Measurements from ENCODE around the gene MESD.
A peak's percentile ranks its signal among the peaks of the same experiment; 100 is the strongest.

Gene MESD

DNA sequence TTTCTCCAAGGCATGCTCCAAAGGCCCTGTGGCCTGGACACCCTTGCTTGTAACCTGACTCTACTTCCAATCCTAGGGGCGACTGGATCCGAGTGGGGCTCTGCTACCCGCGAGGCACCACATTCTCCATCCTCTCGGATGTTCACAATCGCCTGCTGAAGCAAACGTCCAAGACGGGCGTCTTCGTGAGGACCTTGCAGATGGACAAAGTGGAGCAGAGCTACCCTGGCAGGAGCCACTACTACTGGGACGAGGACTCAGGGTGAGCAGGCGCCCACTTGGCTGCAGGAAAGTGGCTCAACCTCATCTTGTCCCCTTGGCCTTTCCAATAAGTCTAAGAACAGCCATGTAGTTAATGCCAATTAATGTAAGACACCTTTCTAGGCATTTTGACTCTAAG is 51.9 kb downstream of the MESD start:
- no peak for DNase-seq (ENCODE audit: low spot score)

DNA sequence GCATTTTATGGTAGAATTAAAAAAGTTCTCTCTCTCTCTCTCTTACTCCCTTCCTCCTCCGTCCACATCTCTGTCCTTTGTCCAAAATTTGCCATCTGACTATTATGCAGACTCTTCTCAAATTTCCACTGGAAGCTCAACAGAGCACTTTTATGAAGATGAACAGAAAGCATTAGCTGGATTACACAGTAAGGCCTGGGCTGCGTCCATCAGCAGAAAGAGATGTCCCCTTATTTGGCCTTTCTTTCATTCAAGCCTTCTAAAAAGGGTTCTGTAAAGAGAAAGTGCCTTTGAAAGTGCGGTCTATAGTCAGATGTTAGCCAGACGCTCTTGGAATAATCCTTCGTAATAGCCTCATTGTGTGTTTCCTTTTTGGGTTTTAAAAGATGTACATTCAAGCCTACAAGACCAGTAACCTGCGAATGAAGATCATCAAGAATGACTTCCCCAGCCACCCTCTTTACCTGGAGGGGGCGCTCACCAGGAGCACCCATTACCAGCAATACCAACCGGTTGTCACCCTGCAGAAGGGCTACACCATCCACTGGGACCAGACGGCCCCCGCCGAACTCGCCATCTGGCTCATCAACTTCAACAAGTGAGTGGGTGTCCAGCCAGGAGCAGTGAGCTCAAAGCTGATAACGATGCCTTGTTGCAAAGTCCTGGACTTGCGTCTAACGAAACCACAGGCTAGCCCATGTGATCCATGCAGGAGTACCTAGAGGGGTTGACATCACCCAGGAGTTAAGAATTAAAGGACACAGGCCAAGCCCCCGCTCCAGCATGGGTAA is 53.1 kb downstream of the MESD start:
- DNase-seq (ENCODE audit: low spot score) = no peak

DNA sequence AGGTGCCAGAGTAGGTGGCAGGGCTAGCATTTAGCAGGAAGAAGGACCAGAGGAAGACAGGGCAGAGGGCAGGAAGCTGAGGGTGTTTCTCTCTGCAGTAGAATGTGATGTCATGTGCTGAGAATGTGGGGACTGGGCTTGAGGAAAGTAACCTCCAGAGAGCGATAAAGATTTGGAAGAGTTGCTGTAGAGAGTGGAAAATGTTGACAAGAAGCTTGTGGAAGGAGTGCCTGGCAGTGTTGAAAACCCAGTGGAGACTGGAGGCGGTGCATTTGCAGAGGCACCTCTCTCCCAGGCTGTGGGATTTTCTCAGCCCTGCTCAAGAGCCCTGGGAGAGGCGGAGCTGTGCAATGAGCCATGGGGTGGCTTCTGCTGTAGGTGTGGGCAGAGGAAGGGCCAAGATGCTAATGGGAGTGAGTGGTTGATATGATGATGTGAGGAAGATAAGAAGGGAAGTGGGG is 54.8 kb downstream of the MESD start:
- peak; percentile 51 for DNase-seq (ENCODE audit: low spot score)

DNA sequence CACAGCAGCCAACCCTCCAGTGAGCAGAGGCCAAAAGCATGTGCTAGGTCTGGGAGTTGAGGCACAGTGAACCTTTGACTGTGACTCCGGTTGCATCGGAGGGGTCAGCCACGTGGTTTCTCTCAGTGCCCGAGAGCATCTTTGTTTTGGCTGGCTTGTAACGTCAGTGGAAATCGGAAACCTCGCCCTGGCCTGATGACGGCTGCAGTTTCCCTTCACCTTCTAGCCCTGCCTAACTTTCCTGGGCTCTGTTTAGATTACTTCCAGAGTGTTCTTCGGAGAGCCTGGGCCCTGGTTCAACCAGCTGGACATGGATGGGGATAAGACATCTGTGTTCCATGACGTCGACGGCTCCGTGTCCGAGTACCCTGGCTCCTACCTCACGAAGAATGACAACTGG is 56.6 kb downstream of the MESD start:
- DNase-seq (ENCODE audit: low spot score) = no peak

DNA sequence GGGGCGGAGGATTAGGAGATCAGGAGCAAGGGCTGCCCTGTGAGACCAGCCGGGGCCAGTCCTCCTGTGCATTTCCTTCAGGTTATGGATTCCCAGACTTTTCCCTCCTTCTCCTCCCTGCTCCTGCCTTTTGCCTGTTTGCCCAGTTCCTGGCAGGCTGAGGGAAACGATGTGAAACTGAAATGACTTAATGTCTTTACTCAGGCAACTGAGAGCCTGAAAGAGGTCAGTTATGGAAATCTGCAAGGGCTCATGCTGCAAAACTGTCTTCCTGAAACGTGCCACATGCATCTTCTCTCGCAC is 57.2 kb downstream of the MESD start:
- DNase-seq (ENCODE audit: low spot score) = no peak

DNA sequence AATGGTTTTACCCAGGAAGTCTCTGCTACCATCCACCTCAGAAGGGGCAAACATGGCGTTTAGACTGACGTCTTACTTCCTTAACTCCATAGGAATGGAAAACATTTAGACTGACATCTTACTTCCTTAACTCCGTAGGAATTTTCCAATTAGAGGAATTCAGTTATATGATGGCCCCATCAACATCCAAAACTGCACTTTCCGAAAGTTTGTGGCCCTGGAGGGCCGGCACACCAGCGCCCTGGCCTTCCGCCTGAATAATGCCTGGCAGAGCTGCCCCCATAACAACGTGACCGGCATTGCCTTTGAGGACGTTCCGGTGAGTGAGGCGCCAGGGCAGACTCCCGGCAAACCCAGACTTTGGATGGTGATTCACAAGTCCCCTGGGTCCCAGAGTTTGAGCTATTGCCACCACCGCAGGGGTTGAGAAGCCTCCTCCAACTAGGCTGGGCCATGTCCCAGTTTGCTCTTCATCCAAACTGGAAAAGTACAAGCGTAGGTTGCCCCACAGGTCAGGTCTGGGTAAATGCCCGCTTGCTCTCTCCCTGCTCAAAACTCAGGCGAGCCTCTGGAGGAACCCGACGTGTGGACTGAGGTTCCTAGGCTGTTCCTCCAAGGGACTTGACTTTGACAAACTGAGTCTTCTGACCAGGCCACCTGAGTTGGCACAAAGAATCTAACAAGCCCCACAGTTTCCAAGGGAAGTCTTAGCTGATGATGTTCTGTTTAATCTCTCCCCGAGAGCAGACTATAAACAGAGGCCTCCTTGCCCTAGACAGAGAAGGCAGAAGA is 57.7 kb downstream of the MESD start:
- no peak for DNase-seq (ENCODE audit: low spot score)

DNA sequence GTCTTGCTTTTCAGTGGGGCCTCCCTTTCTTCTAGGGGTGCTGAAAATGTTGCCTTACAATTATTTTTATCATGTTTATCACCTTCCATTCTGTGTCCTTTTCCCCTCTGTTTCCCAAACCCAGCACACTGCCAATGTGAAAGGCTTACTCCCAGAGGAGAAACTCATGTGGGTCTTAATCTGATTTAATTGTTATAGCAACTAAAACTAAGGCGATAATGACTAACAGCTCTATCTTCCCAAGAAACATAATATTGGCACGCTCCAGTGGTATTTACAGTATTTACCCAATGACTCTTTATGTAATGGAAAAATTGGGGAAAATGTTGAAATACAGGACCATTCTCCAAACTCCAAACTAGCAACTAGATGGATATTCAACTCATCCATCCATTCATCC is 58.4 kb downstream of the MESD start:
- DNase-seq (ENCODE audit: low spot score) = no peak

DNA sequence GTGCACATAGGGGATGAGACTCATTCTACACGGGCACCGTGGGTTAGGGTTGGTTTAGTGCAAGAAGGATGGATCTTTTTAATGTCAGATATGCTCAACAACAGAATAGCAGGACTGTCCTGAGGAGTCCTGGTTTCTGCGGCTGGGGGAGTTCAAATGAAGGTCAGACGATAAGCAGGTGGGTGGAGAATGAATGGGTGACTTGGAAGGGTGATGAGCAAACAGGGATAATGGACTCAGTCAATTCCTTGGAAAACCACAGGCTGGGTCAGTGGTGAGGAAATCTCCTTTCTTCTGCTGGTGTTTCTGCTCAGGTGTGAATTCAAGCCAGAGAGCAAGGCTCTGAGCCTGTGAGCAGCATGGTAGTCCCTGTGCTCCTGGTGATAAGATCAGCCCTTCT is 59.9 kb downstream of the MESD start:
- peak; percentile 17 for DNase-seq (ENCODE audit: low spot score)

DNA sequence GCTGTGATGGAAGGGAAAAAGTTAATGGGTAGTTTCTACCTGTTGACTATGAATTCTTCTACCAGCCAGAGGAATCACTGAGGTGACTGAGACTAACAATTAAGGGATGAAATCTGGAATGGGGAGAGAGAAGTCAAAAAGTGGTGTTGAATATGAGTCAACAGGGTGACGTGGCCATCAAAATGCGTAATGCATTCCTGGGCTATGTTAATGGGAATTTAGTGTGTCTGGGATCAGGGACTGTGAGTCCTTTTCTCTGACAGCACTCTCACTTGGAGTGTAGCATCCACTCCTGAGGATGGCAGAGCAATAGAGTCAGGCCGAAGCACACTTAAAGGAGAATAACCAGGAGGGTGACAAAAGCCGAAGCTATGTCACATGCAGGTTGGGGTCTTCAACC is 60.4 kb downstream of the MESD start:
- peak; percentile 86 for DNase-seq (ENCODE audit: low spot score)

DNA sequence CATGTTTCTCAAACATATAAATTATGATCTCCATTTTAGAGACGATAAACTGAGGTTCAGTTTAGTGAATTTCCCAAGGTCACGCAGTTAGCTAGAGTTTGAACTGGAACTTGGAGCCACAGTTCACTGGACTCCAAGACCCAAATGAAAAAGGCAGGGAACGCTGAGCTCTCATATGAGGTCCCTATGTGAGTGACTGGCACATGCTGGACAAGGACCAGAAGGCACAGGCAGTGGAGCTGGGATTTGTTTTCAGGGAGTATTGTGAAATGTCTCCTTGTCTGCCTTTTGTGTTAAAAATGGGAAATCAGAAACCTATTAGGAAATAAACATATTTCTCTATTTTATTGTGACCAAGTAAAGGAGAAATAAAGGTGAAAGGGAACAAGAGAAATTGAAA is 63.5 kb downstream of the MESD start:
- no peak for DNase-seq (ENCODE audit: low spot score)

DNA sequence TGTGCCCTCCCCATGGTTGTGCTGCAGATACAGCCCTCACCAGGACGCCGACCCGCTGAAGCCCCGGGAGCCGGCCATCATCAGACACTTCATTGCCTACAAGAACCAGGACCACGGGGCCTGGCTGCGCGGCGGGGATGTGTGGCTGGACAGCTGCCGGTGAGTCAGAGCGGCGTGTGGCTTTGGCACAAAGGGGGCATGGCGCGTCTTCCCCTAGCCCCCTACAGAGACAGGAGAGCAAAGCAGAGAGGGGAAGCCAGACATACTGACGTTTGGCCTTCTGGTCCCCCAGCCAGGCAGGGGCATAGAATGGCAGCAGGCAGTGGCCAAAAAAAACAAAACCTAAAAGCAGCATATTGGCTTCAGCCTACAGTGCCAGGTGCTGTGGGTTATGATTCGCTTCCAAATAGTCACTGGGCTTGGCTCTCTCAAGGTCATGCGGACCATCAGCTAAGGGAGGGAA is 64.0 kb downstream of the MESD start:
- no peak for DNase-seq (ENCODE audit: low spot score)

DNA sequence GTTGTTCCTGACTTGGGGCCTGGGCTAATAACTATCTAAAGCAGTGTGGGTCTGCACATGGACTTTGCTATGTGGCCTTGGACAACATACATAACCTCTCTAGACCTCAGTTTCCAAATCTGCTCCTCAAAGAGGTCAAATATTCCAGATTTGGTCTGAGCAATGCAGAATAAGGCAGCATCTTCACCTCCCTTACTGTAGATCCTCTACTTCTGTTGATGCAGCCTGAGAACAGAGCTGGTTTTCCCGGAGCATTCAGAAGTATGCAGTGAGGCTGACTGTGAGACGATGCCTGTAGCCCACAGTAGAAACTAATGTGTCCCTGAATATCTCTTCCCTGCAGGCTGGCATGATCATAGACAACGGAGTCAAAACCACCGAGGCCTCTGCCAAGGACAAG is 65.3 kb downstream of the MESD start:
- DNase-seq (ENCODE audit: low spot score) = no peak

DNA sequence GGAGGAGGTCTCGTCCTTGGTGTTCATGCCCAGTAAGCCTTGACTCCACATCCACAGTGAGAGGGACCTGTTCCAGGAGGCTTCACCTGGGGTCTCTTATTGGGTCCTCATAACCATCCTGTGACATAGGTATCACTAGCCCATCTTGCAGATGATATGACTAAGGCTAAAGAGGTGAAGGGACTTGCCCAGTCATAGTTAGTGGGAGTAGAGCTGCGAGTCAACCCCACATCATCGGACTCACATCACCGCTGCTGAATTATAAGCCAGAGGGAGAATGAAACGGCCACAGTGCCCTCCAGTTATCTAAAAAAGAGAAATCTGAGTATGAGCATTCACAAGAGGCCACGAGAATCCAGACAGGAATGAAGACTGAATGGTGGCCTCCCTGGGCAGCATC is 66.0 kb downstream of the MESD start:
- no peak for DNase-seq (ENCODE audit: low spot score)

DNA sequence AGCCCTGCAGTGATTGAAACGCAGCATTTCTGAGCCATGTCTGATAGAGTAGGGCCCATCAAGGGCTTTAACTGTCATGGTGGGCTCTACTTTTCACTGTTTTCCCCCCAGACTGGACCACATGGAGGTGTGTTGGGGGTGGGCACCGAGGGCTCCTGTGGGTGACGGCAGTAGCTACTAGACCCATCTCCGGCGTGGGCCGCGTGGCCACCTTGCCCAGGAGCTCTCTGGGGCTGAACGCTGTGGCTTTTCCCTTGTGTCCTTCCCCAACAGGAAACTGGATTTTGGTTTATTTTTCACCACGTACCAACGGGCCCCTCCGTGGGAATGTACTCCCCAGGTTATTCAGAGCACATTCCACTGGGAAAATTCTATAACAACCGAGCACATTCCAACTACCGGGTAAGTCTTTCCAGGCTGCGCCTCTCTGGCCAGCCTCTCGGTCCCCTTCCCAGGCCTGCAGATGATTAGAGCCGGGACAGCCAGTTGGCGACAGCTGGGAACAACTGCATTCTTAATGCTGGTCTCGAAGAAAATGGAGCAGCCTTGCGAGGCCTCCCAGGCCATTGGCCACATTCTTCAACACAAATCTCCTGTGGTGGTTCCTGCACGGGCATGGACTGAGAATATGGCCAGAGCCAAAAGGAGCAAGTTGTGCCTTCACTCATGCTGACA is 67.7 kb downstream of the MESD start:
- DNase-seq (ENCODE audit: low spot score) = no peak

DNA sequence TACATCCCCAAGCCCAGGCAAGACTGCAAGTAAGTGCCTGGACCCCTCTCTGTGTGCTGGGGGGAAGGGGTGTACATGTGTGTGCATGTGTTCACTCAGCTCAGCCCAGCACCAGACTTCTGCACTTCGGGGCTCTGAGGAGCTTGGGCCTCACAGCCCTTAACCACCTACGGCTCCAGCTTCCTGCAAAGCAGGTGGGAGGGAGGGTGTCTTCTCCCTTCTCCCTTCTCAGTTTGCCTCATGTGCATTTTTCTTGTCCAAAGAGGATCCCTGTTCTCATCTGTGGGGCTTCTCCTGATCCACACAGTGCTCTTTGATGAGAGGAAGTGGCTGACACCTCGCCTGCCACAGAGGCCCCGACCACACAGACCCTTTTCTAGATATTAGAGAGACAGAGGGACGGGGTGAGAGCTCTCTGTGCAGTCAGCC is 69.3 kb downstream of the MESD start:
- no peak for DNase-seq (ENCODE audit: low spot score)

DNA sequence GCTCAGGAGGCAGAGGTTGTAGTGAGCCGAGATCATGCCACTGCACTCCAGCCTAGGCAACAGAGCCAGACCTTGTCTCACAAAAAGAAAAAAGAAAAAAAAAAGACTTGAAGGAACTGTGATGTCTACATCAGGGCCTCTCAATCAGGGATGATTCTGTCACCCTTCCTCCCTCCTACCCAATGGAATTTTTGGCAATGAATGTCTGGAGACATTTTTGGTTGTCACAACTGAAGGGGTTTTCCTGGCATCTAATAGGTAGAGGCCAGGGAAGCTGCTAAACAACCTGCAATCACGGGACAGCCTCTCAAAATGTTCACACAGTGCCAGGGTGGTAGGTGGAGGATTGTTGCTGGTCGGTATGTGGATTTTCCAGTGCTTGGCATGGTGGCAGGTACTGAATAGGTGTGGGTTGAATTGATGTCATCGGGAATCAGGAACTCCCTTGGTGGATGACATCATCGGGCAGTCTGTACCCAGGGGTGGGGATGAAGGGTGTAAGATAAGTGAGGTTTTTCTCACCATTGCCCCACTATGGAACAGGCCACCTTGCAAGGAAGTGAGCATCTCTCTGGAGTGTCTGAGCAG is 71.3 kb downstream of the MESD start:
- no peak for DNase-seq (ENCODE audit: low spot score)

DNA sequence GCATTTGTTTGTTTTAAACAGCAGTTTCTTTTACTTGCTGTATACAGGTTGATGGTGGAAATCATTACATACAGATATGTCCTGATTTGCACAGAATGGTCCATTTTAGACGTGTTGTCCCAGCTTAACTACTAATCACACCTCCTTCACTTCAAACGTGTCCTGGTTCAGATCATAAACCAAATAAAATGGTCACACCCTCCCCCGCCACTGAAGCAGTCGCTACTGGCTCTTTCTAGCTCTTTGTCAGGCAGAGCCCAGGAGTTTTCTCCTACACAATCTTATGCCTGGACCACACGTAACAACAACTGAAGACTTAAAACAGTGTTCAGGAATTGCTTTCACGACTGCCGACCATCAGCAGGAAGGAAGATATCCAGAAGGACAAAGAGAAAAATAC is 73.6 kb downstream of the MESD start:
- no peak for DNase-seq (ENCODE audit: low spot score)

DNA sequence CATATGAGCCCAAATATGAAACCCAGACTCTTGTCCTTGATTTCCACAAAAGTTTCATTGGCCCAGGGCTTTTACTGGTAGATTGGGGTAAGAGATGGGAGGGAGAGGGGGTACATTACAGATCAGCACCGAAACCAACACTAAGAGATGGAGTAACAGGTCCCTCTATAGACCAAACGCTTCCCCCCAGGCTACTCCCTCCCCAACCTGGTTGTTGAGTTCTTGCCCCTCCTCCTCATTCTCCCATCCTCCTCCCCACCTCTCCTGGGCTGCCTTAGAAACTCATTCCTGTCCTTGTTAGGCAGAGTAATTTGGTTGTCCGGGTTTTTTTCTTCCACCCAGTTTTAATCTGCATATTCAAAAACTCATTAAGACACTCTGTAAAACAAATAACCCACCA is 74.1 kb downstream of the MESD start:
- no peak for DNase-seq (ENCODE audit: low spot score)

DNA sequence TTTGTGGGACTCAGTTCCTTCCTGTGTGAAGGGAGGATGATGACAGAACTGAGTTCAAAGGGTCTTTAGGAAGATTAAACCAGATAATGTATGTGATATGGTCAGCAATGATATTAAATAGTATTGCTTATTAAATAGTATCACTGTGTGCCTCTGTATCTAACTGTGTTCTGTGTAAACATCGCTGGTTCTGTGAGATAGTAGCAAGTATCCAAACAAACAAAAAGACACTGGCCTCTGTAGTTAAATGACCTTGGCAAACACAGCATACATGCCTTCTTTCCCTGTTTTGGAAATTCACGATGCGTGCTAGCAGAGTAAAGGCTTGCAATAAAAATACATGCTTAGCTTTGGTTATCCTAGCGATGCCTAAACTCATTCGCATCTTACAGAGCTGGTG is 76.1 kb downstream of the MESD start:
- DNase-seq (ENCODE audit: low spot score) = no peak

DNA sequence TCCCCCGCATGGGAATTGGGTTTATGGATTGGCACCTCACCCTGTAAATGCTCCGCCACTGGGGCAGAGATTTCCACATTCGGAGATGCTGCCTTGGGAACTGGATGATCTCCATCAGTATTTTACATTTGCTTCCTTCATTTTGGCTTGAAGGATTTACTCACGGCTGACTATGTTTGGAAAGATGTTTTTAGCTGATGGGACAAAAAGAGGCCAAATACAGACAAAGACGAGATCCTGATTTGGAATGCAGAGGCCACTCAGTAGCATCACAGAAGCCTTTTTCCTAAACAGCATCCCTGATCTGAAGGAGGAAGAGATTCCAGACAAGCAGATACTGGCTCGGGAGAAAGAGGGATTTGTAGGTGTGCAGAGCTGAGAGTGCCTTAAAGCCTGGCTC is 76.9 kb downstream of the MESD start:
- DNase-seq (ENCODE audit: low spot score) = no peak

DNA sequence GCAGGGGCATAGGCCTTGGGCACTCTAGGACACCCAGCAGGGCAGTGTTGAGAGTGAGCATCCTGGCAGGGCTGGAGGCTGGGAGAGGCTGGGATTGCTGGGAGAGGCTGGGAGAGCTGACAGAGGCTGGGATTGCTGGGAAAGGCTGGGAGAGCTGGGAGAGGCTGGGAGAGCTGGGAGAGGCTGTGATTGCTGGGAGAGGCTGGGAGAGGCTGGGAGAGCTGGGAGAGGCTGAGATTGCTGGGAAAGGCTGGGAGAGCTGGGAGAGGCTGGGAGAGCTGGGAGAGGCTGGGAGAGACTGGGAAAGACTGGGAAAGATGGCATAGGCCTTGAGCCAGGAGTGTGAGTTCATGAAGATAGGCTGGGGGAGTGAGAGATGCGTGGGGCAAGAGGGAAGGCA is 77.8 kb downstream of the MESD start:
- DNase-seq (ENCODE audit: low spot score) = no peak

DNA sequence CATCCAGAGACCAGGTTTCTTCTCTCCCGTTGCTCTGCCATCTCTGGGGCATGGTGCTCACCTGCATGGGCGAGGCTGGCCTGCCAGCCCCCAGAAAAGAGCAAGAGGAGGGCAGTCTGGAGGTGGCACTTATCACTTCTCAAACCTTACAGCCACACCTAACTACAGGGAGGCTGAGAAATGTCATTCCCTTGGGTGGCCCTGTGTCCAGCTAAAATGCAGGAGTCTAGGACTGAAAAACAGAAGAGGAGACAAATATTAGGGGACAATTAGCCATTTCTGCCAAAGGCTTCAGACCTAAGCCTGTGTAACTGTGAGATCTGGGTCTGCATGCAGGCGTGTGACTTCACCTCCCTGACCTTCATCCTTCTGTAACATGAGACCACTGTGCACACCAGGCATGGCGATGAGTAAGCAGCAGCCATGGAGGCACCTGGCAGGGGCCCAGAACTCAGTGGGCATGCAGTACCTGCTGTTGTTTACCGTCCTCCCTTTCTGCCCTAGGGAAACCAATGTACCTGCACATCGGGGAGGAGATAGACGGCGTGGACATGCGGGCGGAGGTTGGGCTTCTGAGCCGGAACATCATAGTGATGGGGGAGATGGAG is 83.4 kb downstream of the MESD start:
- DNase-seq (ENCODE audit: low spot score) = no peak

All from hepatic stellate cell (primary cell).